Measurements from ENCODE around the gene DNMT3A.

The DNMT3A gene

DNA sequence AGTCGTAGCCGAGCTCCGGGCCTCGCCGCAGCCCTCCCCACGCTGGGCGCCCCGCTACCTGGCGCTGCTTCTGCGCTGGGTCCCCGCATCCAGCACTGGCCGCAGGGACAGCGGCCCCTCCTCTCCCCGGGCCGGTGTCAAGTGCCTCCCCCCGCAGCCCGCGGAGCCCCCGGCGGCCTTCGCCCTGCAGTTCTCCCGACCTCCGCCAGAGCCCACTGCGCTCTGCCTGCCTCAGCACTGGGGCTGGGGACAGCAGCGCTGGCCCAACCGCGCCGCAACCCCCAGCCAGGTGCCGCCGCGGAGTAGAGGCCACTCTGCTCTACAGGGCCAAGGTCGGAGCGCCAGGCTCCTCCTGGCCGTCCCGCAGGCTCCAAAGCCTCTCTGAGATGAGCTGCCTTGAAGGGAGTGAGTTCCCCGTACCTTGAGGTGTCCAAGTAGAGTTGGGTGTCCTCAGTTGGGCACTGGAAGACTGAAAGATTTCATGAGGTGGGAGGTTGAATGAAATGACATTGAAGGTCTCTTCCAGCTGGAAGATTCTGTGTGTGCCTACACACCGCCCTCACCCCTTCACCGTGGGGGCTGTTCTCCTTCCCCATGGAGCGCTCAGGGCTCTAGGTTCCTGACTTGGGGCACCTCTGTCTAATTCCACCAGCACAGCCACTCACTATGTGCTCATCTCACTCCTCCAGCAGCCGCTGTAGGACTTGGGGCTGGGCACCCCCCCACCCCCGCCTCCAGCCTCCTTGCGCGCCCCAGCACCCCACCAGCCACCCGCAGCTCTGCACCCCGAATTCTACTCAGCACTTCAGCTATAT, 854 bp upstream of the DNMT3A start:
- DNase-seq: no peak

DNA sequence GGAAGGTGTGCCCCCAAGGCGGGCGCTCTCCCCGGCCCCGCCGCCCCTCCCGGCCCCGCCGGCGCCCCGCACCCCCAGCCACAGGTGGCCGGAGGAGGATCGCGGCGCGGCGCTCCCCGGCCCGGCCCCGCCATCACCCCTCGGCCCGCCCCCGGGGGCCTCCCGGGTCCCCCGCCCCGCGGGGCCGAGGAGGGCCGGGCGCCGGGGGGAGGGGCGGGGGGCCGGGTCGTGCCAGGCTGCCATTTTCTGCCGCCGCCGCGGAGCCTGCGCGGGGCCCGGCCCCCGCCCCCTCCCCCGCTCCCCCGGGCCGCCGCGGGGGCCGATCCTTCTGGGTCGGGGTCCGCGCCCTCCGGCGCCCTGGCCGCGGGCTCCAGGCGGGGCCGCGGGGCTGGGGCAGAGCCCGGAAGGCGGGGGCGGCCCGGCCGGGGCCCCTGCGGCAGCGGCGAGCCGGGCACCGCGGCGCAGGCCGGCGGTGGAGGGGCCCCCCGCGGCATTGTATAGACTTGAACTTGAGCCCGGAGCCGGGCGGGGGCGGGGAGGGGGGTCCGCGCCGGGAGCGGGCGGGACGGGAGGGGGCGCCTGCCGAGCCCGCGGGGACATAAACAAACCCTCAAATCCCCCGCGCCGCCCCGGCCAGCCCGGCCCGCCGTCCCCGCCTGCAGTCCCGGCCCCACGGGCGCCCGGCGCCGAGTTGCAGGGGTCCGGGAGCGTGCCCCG, 556 bp downstream of the DNMT3A start:
- no peak for DNase-seq

- DNase-seq: no peak
Measured at GRCh38 chr2:25340181-25340921, 1.4 kb downstream of the DNMT3A start.

DNA sequence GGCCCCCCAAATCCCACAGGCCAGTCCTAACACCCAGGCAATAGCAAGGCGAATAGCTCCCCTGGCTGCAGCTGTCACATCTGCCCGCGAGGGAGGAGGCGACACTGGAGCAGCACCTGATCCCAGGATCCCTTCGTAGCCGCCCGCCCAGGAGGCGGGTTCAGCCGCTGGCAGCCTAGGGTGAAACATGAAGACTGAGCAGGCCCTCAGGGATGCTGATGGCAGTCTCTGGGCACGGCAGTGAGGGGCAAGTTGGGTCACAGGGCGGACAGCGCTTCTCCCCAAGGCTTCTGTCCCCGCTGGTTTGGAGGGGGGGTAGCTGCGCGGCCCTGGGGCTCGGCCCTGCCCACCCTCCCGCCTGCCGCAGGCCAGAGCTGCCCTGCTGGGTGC, 1.9 kb downstream of the DNMT3A start:
- peak; percentile 32 for DNase-seq

DNA sequence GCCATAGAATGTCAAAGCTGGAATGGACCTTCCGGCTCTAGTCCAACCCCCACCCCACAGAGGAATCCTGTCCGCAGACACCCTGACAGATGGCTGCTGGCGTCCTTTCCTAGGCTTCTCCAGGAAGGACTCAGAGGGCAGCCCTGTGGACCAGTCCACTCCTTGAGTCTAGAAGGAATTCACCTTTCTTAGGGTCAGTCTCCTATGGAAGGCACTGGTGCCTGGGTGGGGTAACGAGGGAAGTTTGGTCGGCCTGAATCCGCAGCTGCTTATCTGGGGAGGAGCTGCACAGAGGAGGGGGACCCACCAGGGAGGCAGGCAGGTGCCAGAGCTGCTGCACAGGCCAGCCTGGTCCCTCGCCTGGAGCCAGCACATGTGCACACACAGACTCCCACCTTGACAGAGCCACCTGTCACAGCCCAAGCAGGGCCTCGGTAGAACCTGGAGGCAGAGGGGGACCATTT, 2.5 kb downstream of the DNMT3A start:
- DNase-seq: no peak

DNA sequence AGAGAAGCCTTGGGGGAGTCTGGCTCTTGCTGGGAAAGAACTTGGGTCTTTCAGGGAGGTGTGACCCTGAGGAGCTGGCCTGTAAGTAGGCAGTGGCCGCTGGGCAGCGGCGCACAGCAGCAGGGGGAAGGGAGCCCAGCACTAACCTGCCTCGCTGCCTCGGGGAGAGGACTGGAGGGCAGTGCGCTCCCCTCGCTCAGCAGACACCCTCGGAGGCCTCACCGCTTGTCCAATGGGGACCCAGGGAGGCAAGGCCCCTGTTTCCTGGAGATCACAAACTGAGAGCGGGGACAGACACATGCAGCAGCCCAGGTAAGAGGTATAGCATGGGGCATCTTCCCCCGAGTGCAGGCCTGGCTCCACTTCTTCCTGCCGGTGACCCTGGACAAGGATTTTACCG, 3.3 kb downstream of the DNMT3A start:
- no peak for DNase-seq

DNA sequence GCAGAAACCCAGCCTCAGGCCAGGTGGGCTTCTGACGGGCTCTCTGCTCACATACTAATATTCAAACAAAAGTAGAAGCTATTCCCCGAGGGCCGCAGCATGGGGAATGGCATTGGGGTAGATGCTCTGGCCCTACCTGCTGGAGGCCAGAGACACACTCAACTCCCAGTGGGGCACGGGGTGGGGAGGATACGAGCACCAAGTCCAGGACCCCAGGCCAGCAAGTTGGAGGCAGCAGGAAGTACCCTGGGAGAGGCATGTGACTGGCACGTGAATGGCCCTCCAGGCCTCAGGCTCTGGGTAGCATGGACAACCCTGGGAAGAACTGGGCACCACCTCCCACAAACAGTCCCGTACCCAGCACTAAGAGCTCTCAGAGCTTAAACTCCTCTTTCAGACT, 3.8 kb downstream of the DNMT3A start:
- DNase-seq: no peak

DNA sequence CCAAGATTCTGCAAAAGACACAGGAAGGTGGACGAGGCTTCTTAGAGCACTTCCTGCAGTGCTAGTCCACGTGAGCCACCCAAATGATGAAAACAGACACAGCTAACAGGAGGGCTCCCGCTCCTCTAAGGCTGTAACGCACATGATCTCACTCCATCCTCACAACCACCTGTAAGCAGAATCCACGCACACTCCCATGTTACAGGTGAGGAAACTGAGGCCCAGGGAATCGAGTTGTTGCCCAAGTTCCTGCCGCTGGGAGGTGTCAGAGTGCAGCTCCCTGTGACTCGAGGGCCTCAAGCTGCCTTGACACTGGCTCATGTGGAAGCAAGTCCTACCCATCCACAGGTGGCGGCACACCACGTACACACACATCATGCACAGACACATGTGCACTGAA, 4.4 kb downstream of the DNMT3A start:
- no peak for DNase-seq

DNA sequence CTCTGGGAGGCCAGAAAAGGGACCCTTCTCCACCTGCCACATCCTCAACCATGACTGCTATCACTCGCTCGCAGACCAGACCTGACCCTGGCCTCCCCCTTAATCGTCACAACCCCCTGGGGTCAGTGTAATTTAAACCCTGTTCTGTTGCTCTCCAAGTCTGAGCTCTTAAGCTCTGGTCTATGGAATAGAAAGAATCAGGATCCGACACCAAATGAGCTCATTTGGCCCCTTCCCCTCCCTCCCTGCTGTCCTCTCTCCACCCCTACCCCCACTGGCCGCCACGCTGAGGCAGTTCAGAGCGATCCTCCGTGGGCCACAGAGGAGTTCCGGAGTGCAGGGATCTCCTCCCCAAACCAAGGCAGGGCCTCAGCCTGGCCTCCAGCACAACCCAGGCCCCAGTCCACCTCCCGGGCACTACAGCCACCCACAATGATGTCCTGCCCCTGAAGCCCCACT, 5.3 kb downstream of the DNMT3A start:
- no peak for DNase-seq

DNA sequence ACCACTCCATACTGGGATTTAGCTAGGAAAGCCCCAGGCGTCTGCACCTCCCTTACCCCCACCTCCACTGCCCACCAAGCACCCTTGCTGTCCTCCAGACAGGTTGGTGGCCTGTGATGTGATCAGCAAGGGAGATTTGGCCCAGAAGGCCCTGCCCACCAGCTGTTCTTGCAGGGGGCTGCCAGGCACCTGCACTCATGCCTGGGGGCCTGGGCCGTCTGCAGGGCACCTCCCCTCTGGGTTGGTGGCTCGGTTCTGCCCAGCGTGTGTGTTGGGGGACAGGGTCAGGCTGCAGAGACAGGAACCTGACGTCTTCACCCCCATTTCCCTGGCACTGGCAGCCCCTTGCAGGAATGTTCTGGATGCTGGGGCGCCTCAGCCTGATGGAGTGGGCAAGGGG, 5.8 kb downstream of the DNMT3A start:
- DNase-seq: no peak

DNA sequence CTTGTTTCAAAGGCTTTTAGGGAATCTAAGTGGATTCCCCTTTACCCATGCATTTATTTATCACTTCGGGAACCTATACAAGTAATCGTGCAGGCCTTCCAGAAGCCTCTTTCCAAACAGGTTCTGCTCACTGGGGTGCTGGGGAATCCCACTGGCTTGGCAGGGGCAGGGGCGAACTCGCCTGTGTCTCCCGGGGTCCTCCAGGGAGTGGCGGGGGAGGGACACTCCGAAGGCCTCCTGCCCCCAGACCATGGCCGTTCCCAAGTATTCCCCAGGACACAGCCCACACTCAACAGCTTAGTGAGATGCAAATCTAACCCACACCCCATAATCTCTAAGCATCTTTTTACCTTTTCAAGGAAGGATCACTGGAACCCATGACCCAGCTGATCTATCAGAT, 6.5 kb downstream of the DNMT3A start:
- no peak for DNase-seq

GRCh38 chr2:25334482-25334881, 7.2 kb downstream of the DNMT3A start:
- DNase-seq: no peak

DNA sequence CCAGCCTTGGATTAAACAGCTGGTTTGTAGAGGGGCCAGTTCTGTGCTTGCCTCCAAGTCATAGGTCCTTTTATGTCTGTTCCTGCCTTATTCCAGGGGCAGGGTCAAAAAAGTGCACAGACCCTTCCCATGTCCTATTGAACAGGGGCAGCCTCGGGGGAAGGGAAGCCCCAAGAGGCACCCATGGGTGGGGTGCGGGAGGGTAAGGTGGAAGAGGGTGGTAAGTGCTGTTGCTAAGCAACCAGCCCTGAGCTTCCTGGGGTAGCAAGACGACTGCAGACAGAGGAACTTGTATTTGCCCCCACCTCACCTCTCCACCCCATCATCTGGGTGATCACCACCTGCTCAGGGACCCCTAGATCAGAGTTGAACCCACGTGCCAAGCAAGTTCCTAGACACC, 7.7 kb downstream of the DNMT3A start:
- DNase-seq: no peak

GRCh38 chr2:25332571-25332970, 9.2 kb downstream of the DNMT3A start:
- no peak for DNase-seq

DNA sequence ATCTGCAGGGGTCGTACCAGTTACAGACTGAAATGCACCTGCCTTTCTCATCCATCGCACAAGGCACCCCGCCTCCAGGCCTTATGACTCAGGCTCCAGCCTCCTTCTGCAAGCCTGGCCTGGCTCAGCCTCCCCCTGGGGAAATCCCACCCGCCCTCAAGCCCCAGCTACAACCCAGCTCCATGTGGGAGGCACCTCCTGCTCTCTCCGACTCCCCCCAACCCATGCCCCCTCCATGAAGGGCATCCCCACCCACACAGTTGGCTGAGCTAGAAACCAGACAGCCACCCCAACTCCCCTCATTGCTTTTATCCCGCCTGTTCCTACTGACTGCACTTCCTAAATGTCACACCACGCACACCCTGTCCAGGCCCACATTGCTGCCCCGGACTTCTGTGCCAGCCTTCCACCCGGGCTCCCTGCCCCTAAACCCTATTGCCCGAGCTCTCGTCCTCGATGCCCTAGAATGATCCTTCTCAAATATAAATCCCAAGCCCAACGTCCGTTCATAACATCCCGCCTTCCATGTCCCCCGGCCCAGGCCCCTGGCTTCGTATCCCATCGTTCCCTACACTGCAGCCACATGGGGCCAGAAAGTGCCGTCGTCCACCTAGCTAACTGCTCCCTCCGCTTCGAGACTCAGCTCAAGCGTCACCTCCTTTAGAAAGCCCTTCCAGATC, 9.9 kb downstream of the DNMT3A start:
- DNase-seq: no peak

DNA sequence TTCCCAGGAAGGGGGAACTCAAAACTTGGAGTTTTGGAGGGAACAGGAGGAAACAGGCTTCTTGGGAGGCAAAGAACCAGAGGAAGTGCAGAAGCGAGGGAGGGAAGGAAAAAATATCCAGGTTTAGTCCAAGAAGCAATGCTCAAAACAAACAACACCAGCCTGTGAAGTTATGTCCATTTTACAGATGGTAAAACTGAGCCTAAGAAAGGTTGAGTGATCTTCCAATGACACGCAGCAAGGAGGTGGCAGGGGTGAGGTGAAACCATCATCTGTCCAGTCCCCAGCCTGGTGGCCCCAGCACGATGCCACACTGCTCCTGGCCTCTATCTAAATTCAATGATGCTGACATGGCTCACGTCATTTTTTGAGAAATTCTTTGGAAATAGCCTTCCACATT, 10.8 kb downstream of the DNMT3A start:
- no peak for DNase-seq

GRCh38 chr2:25330273-25330672, 11.5 kb downstream of the DNMT3A start:
- no peak for DNase-seq

DNA sequence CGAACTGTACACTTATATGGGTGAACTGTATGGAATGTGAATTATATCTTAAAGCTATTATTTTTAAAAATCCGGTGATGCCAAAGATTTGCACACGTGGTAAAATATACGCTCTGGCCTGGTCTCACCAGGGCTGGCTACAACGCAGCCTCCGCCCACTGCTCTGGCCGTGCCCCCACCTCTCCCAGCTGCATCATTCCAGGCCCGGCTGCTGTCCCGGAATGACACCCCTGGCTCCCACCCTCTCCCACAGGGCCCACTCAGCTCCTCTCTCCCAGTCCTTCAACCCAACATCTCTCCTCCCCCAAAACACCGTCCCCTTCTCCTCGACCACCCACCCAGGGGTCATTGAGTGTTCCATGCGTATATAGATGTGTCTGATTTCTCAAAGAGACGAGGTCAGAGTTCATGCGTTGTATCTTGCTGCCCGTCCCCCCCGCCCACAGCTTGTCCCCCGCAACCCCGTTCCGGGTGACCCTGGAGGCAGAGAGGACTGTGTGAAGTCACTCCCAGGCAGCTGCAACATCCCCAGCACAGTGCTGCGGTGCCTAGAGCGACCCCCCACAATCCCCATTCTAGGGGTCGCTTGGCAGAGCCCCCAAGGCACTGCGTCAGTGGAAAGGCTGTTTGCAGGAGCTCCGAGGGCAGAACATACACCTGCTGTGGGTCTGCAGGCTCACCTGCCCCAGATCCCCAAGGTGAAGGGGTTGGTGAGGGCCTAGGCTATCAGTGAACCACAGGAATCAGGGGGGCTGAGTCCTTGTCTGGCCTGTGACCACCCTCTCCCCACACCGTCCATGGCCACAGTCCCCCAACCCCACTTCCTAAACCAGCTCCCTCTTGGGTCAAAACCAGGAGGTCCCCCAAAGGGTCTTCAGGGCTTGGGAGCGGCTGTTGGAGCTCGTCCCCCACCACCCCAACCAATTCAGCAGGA, 13.3 kb downstream of the DNMT3A start:
- no peak for DNase-seq

GRCh38 chr2:25326326-25327013, 15.3 kb downstream of the DNMT3A start:
- no peak for DNase-seq

DNA sequence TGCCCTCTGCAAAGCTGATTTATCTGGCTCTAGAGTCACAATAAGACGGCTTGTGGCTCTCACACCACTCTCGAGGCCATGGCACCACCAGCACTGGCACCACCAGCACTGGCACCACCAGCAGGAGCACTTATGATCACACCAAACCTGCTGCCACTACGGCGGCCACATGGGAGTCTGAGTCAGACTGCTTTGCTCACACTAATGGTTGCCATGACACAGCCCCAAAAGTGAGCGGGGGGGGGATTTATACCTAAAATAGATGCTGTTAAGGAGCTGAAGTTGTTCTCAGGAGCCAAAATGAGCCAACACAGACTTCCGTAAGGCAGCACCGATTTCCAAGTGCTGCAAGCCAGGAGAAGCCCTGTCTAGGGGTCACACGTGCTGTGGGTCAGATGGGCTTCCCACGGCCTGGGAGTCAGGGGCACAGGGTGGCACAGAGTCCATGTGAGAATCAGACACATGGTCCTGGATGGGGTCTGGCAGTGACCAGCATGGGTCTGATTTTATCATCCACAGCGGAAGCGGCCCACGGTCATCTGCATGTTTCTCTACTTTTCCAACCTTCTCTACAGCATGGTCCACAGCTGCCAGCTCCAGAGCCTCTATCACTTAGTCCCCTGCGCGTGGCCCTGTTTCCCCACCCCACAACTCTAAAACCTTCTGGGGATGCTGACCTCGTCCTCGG, 16.7 kb downstream of the DNMT3A start:
- no peak for DNase-seq

DNA sequence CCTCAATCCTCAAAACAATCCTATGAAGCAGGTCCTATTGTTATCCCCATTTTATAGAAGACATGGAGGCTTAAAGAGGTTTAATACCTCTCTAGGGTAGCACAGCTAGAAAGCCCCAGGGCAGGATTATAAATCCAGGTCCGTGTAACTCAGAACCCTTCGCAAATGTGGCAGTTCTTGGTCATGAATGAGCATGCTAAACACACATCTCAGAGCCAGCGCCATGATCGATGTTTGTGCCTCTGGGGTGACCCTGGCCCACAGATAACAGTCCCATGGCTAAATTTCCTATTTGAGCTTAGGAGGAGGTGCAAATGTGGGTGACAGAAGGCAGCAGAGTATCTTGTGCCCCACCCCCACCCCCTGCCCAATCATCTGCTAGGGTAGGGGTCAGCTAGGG, 17.5 kb downstream of the DNMT3A start:
- DNase-seq: no peak

Measured in DMS79 (cell line).